Measurements from ENCODE around the gene PSME3.
"Not testable (repeated sequence)": the region's sequence is repeated elsewhere in the genome, so short reads cannot be mapped to it uniquely, and the experiment has no call there.

The PSME3 gene

DNA sequence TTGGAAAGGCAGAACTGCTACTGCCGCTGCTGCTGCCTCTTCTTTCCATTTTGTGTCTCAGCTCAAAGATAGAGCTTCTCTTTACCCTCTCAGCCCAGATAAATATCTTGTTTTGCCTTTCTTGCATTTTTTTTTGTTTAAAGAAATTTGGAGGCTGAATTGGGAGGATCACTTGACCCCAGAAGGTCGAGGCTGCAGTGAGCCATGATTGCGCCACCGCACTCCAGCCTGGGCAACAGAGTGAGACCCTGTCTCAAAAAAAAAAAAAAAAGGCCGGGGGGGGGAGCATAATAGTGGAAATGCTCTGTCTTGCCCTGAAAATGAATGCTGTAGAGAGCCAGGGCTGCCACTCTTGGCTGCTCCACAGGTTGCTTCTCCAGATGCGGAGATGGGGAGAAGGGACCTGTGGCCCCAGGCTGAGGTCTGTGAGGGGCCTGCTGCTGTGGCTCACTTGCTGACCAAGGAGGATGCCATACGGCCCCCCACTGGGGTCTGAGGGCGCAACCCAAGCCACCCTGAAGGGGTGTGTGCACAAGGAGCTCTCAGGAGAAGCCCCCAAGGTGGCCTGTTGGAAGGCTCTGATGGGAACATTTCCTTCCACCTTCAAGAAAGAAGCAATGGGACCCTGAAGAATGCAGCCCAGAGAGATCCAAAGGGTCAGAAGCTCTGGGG is 45.9 kb downstream of the PSME3 start:
- DNase-seq = no peak

DNA sequence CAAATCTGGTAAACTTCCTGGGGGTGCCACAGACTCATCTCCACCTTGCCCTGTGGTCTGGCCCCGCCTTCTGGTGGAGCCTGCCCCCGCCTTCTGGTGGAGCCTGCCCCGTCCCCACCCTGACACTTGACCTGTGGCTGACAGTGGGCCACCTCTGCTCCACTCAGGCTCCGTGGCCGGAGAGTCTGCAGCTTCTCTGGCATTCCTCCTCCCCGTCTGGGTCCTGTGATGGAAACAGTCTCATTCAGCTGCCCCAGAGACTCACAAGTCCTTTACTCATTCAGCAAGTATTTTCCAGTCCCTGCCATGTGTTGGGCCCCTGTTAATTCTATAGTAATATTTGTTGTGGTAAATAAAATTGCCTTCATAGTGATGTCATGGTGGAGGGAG is 46.4 kb downstream of the PSME3 start:
- DNase-seq = no peak

DNA sequence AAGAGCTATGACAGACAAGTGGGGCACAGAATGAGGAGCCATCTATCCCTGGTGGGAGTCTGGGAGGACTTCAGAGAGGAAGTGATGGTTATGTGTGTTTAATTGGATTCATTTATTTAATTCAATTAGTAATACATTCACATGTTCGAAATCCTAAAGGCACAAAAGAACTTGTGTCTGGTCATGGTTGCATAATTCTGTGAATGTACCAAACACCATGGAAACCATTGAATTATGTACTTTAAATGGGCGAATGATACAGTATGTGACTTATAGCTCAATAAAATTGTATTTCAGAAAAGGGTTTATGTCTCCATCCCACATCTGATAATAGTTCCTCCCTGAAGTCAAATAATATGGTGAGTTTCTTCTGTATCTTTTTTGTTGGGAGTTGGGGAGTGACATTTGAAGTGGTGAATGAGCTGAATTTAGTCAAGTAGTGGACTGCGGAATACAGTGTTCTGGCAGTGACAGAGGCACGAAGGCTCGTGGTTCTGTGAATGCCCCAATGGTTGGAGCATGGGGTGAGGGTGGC is 47.6 kb downstream of the PSME3 start:
- DNase-seq = no peak

DNA sequence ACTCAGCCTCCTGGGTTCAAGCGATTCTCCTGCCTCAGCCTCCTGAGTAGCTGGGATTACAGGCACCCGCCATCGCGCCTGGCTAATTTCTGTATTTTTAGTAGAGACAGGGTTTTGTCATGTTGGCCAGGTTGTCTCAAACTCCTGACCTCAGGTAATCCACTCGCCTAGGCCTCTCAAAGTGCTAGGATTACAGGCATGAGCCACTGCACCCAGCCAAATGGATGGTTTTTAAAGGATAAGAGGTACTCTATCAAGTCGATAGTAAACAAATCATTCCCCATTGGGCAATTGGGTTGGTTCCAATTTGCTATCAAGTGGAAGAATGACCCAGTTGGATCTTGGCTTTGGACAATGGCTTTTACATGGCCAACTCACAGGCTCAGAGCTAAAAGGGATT is 48.5 kb downstream of the PSME3 start:
- peak; percentile 78 for DNase-seq

DNA sequence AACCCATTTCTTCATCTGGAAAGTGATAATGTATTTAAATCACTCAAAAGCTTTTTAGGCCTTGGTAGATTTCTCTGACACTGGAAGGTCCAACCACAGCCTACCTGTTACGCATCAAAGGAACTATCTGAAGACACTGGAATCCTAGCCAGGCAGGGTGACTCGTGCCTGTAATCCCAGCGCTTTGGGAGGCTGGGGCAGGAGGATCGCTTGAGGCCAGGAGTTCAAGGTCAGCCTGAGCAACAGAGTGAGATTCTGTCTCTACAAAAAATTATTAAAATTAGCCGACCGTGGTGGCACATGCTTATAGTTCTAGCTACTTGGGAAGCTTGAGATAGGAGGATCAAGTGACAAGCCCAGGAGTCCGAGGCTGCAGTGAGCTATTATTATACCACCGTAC is 49.0 kb downstream of the PSME3 start:
- no peak for DNase-seq

DNA sequence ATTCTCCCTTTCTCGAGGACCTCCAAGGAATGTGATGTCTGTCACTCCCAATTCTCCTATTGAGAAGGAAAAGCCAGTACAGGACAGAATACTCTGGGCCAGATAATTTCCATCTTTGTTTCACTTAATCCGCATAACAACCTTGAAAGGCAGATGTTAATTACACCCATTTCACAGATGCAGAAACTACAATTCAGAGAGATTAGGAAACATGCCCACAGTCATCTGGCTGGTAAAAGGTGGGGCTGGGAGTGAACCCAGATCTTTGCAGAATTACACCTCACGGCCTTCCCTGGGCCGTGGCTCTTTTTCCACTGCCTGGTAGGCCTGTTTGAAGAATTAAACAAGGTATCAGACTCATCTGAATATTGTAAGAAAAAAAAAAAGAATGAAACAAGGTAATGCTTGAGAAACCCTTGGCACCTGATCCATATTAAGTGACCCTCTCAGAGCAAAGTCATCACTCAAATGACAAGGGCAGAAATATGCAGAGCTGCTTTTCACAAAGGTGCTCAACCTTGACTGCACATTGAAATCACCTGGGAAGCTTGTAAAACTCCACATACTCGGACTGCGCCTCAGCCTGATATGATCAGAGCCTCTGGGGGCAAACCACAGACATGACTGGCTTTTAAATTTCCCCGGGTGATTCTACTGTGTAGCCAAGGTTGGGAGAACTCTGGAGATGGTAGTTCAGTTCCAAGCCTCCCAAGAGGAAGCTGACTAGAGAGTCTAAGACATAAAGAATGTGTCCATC is 50.8 kb downstream of the PSME3 start:
- DNase-seq = no peak

DNA sequence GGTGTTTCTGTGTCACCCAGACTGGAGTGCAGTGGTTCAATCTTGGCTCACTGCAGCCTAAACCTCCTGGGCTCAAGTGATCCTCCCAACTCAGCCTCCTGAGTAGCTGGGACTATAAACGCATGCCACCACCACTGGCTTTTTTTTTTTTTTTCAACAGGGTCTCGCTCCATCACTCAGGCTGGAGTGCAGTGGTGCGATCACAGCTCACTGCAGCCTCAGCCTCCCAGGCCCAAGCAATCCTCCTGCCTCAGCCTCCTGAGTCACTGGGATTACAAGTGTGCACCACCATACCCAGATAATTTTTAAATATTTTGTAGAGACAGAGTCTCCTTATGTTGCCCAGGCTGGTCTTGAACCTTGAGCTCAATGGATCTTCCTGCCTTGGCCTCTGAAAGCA is 52.6 kb downstream of the PSME3 start:
- not testable (repeated sequence) for DNase-seq

DNA sequence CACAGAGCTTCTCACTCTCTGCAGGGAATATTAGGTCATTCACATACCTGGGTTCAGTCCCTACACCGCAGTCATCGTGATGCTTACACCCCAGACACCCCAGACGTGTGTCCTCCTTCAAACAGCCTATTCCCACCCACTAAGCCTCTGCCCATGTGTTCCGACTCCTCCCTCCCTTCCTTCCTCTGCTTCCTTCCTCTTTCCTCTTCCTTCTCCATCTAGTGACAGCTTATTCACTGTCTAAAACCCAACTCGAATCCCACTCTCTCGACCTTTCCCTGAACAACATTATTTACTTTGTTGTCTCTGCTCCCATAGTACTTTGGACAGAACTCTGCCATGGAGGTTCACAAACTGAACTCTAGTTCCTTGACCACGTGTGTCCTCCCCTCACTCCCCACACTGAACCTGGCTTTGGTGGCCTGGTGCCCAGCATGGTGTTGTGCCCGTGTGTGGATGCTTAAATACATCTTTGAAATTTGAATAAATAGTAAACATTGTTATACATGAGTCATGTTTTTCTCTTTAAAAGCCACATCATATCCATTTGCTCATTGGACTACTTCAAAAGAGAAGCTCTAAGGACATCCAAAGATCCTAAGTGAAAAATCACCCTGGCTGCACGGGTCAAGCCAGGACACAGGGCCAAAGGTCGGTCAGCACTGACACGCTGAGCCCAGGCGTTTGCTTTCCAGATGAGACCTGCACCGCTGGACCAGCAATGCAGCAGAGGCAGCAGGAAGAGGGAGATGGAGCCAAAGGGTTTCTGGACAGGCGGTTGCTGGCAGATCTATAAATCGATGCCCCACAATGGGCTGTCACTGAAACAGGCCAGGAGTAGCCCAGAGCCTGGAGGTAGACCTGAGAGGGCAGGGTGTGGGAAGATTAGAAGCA is 53.3 kb downstream of the PSME3 start:
- DNase-seq = no peak

DNA sequence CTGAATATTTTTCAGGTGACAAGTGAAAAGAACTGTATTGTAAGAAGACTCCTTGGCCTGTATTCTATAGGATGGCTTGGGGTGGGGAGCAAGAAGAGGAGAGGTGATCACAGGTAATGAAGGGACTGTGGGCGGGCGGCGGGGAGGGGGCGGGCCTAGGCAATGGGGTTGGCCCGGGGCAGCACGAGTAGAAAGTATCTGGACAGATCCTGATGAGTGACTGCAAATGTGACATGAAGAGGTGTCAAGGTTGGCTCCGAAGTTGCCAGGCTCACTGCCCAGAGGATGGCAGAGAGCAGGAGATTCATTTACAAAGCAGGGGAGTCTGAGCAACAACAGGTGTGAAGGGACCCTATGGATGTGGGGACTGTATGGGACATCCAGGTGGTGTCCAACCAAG is 56.6 kb downstream of the PSME3 start:
- DNase-seq = no peak

DNA sequence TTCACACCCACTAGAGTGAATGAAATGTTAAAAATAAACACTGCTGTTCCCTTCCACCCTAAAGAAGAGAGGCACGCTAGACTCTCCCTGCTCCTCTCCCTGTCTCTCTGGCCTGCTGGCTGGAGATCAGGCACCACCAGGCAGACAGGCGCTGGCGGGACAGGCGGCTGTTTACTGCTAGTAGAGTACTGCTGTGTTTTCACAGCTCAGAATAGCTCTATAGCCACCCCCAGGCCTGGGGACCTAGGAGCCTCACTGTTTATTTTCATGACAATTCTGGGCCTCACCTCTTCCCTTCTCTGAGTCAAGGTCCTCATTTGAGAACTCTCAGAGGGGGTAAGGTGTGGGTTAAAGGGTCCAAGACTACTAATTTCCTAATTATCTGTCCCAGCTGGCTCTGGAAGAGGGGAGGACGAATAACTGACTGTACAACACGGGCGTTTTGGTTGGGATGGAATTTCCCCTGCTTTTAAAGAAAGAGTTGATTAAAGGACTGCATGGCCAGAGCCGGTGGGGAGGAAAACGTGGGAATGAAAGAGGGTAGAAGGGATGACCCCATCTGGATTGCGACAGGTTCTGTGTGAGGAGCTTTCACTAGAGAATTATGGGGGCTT is 58.4 kb downstream of the PSME3 start:
- peak; percentile 40 for DNase-seq

DNA sequence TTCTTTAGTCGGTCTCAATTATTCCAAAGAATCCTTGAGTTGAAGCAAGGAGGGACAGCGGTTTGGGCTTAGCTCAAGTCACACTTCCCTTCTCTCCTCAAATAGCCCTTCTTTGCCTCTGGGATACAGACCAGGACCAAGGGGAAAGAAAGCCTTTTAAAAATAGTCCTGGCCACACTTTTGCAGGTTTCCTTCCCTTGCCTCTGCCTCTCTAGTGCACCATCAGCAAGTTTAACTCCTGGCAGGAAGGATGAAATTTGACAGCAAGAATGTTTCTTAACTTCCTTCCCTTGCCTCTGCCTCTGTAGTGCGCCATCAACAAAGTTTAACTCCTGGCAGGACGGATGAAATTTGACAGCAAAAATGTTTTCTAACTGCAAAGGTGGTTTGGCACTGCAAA is 60.2 kb downstream of the PSME3 start:
- no peak for DNase-seq
